Psoas muscle (tissue), 8 donors: ENCODE data around the gene GTF2I. TPM values are rescaled to one million over a fixed set of nuclear protein-coding genes. Genes with fewer than 3 reads are reported as not detected.
A peak's percentile ranks its signal among the peaks of the same experiment; 100 is the strongest.
"Not testable (repeated sequence)": the region's sequence is repeated elsewhere in the genome, so short reads cannot be mapped to it uniquely, and the experiment has no call there.

Experiments
- ATAC-seq, 4 donors: fragments of 200-7000 bp; cut with Tn5 transposase; one replicate each; pipeline ENCODE4 v1.9.1; 2020; ENCODE audit warnings: moderate library complexity in 3 of 4, mild to moderate bottlenecking in 2 of 4
- DNase-seq, 2 donors: peaks; one replicate each; pipeline ENCODE4 v3.0.0-alpha.2; 2020
- H3K27ac ChIP-seq: fragments of 200-600 bp; one replicate; pipeline ENCODE4 v1.8.0; 2022
- H3K27me3 ChIP-seq, 3 donors: fragments of 200-600 bp in 1 of 3; one replicate each; pipeline versions ENCODE4 v1.6.1 to v1.8.0; 2013 to 2022; ENCODE audit warnings: low read length in 2 of 3, mild to moderate bottlenecking in 2 of 3, moderate library complexity in 1 of 3; ENCODE audit not compliant: insufficient read depth in 3 of 3
- H3K36me3 ChIP-seq, 2 donors: fragments of 200-600 bp in 1 of 2; one replicate each; pipeline versions ENCODE4 v1.6.1 to v1.8.0; 2013 to 2022; ENCODE audit warnings: low read depth in 1 of 2, mild to moderate bottlenecking in 1 of 2, moderate library complexity in 1 of 2; ENCODE audit not compliant: insufficient read depth in 1 of 2
- H3K4me1 ChIP-seq: fragments of 200-600 bp; one replicate; pipeline ENCODE4 v1.8.0; 2022
- H3K4me3 ChIP-seq: fragments of 200-600 bp; one replicate; pipeline ENCODE4 v1.8.0; 2022; ENCODE audit warnings: mild to moderate bottlenecking
- H3K9me3 ChIP-seq: fragments of 200-600 bp; one replicate; pipeline ENCODE4 v1.8.0; 2022
- WGBS, 3 donors: extraction: QIAGEN DNeasy Blood & Tissue Kit; methylation state at CpG; one replicate each; pipeline versions ENCODE4 v1.1.6 to v1.1.7; 2013; 5-methylcytosine and 5-hydroxymethylcytosine counted together
- intact Hi-C, 2 donors: fragments of 100-400 bp; cut with DNase I; formaldehyde crosslinking; loops; one replicate each; pipeline versions ENCODE4 v1.11.0 to v1.14.2; 2022
- polyA plus RNA-seq, 3 donors: library from polyadenylated mRNA; stranded (reverse); fragments of 200-250 nt; gene quantifications; one replicate each; pipeline ENCODE4 v1.2.3, GENCODE V29; 2013
- total RNA-seq, 4 donors: library from RNA; stranded (reverse); fragmentation: NEBNext Ultra II Directional in 2 of 4; extraction: Animal tissue kit (Norgen Biotek cat#: 25700) in 2 of 4; gene quantifications; one replicate each; pipeline versions ENCODE4 v1.2.1 to v1.2.4, GENCODE V29; 2021 to 2023
- TF ChIP-seq, protein P1 (sequence below): fragments of 200-600 bp; IDR thresholded peaks from one replicate; pipeline ENCODE4 v1.8.0; 2022; ENCODE audit warnings: antibody characterized with exemption
- donor health status: healthy with polysubstance abuse.
- donor health status: DM: no; HTN: no; CAD: no; lungs with moderate emphysema.
- donor health status: Bipolar disorder and iron deficiency.
- donor health status: healthy.
- donor health status: DM: yes; HTN: yes; CAD: no.
- donor health status: DM: no; HTN: no; CAD: no.
- donor health status: DM: no; HTN: no; CAD: no.
- donor health status: DM: yes; HTN: yes; CAD: no.

Gene GTF2I
- total and polyA plus RNA-seq, 7 donors = 29.2 to 191 (median 96.4) TPM

GRCh38 chr7:74718336-74718735, 60.8 kb downstream of the GTF2I start:
- ATAC-seq (no peak), DNase-seq (no peak)
- H3K36me3 ChIP-seq = peaks cover 4 to 94% of the 10 kb centered on the region in 2 donors
- 85 to 92% (median 91%) methylated on average over 1 of the region's 1 CpG for whole genome bisulfite sequencing, 3 donors
- no peak overlapping the region for H3K27ac ChIP-seq
- intact Hi-C loops = no loop called here
- peaks cover 6% of the 10 kb centered on the region for H3K9me3 ChIP-seq
- no peaks in the 10 kb centered on the region for H3K27me3 ChIP-seq
- TF ChIP-seq, protein P1, sequence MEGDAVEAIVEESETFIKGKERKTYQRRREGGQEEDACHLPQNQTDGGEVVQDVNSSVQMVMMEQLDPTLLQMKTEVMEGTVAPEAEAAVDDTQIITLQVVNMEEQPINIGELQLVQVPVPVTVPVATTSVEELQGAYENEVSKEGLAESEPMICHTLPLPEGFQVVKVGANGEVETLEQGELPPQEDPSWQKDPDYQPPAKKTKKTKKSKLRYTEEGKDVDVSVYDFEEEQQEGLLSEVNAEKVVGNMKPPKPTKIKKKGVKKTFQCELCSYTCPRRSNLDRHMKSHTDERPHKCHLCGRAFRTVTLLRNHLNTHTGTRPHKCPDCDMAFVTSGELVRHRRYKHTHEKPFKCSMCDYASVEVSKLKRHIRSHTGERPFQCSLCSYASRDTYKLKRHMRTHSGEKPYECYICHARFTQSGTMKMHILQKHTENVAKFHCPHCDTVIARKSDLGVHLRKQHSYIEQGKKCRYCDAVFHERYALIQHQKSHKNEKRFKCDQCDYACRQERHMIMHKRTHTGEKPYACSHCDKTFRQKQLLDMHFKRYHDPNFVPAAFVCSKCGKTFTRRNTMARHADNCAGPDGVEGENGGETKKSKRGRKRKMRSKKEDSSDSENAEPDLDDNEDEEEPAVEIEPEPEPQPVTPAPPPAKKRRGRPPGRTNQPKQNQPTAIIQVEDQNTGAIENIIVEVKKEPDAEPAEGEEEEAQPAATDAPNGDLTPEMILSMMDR = no peak
- H3K4me3 ChIP-seq = no peak overlapping the region
- H3K4me1 ChIP-seq = no peaks in the 10 kb centered on the region

- TF ChIP-seq, protein P1 = no peak
- H3K4me1 ChIP-seq = peaks cover 15% of the 10 kb centered on the region
- WGBS, 3 donors = 92 to 96% (median 93%) methylated on average over 16 of the region's 16 CpGs
- H3K4me3 ChIP-seq = no peak overlapping the region
- ATAC-seq (no peak), DNase-seq (no peak)
- no peak overlapping the region for H3K27ac ChIP-seq
- H3K27me3 ChIP-seq = no peaks in the 10 kb centered on the region
- no peaks in the 10 kb centered on the region for H3K9me3 ChIP-seq
- intact Hi-C loops = no loop called here
- H3K36me3 ChIP-seq = peaks cover 4 to 73% of the 10 kb centered on the region in 2 donors
Measured at GRCh38 chr7:74722153-74722552, 64.6 kb downstream of the GTF2I start.

DNA sequence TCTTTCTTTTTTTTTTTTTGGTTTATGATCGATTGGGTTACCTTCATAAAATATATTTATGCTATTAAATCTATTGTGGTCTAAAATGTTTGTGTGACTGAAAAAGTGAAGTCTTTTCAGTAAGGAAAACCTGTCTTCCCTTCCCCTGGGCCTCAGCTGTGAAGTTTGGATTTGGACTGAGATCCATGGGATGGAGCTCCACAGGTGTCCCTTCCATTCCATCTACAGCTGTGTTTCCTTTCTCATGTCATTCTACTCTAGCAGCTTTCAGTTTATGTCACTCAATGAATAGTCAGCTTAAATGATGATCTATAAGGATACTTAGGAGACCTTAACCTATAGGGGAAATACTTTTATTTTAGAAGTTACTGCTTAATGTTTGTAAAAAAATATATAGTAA, 68.3 kb downstream of the GTF2I start:
- intact Hi-C loops = loop anchor here in 1 of 2 donors (2.0 kb wide), 1 partner anchor 15 kb away; no protein-coding TSS in a partner anchor
- WGBS, 3 donors = 77 to 94% (median 86%) methylated on average over 1 of the region's 1 CpG
- Histone ChIP-seq H3K4me1 (peaks cover 23% of the 10 kb centered on the region), H3K27ac (peak overlapping the region; percentile 67), H3K36me3 (peaks cover 2 to 44% of the 10 kb centered on the region in 2 donors), H3K4me3 (no peak overlapping the region), H3K9me3 (no peaks in the 10 kb centered on the region), H3K27me3 (no peaks in the 10 kb centered on the region)
- no peak for DNase-seq
- TF ChIP-seq, protein P1 = no peak
- ATAC-seq = peak in 1 of 4 donors; percentile 38

- WGBS, 3 donors = 76 to 86% (median 80%) methylated on average over 8 of the region's 8 CpGs
- H3K27ac ChIP-seq = peak overlapping the region; percentile 67
- H3K4me1 ChIP-seq = peaks cover 23% of the 10 kb centered on the region
- intact Hi-C loops = no loop called here
- no peak overlapping the region for H3K4me3 ChIP-seq
- H3K36me3 ChIP-seq = peaks cover 2 to 40% of the 10 kb centered on the region in 2 donors
- H3K27me3 ChIP-seq = no peaks in the 10 kb centered on the region
- ATAC-seq (peak in 3 of 4 donors; percentile 60 to 82 (median 76)), DNase-seq (no peak)
- H3K9me3 ChIP-seq = no peaks in the 10 kb centered on the region
- TF ChIP-seq, protein P1 = no peak
Measured at GRCh38 chr7:74726309-74727101, 69.0 kb downstream of the GTF2I start.

GRCh38 chr7:74728686-74729085, 71.2 kb downstream of the GTF2I start:
- Histone ChIP-seq H3K36me3 (peaks cover 0 to 36% of the 10 kb centered on the region in 2 donors), H3K4me1 (peaks cover 23% of the 10 kb centered on the region)
- WGBS, 3 donors = no CpG with 5 or more reads among the region's 10 CpGs
- H3K27ac ChIP-seq, H3K27me3 ChIP-seq, intact Hi-C loops, H3K4me3 ChIP-seq, H3K9me3 ChIP-seq, DNase-seq: not testable (repeated sequence)
- peak in 3 of 4 donors; percentile 22 to 50 (median 43) for ATAC-seq

GRCh38 chr7:74730186-74730585, 72.7 kb downstream of the GTF2I start:
- H3K4me3 ChIP-seq, H3K9me3 ChIP-seq, ATAC-seq, H3K27me3 ChIP-seq, intact Hi-C loops, H3K27ac ChIP-seq, DNase-seq: not testable (repeated sequence)
- Histone ChIP-seq H3K36me3 (peaks cover 0 to 29% of the 10 kb centered on the region in 2 donors), H3K4me1 (peaks cover 23% of the 10 kb centered on the region)
- WGBS, 3 donors = no CpG with 5 or more reads among the region's 5 CpGs

DNA sequence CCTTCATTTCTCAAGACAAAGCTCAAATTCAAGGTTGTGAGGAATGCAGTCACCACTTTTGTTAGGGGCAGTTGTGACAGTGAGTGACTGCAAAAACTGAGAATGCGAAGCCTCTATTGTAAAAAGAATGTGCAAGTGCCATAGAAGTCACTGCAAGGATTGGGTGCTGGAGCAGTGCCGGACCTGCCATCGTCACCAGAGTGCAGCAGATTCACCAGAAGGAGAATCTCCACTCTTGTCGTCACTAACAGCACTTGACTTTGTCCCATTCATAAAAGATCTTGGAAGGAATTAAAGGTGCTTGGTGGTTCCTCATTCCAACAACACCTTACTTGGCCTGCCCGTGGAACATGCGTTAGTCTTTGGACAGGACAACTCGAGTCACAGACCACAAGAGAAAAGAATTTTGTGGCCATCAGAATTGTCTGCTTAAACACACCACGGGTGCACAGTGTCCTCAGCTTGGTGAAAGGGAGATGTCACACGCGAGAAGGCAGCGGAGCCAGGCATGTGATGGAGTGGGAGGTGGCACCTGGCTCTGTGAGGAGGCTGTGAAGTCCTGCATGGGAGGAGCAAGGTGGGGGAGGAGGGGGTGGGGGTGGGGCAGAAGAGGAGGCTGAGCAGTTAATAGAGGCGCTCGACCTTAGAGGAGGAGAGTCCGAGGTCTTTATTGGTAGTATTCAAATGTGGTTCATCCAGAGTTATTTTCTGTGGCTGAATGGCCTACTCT, 82.6 kb downstream of the GTF2I start:
- intact Hi-C loops, H3K27ac ChIP-seq, H3K4me1 ChIP-seq, H3K9me3 ChIP-seq, H3K36me3 ChIP-seq, H3K27me3 ChIP-seq, DNase-seq, H3K4me3 ChIP-seq: not testable (repeated sequence)
- no CpG with 5 or more reads among the region's 14 CpGs for WGBS, 3 donors
- ATAC-seq = peak in 3 of 4 donors; percentile 28 to 53 (median 52)
